Fibroblast of lung (primary cell): ENCODE data around the gene HMCN2. TPM values are rescaled to one million over a fixed set of nuclear protein-coding genes. Genes with fewer than 3 reads are reported as not detected.

Experiments
- DNase-seq, 2 donors: peaks; one replicate each; pipeline versions ENCODE4 v3.0.0 to v3.0.0-alpha.2; 2010; ENCODE audit warnings: low read depth in 2 of 2
- H2AFZ ChIP-seq: 2 replicates; pipeline ENCODE4 v1.5.1; 2012; ENCODE audit warnings: low read length, control low read depth, inconsistent platforms
- H3K27ac ChIP-seq: 2 replicates; pipeline ENCODE4 v1.5.1; 2011; ENCODE audit warnings: low read length, control low read depth; ENCODE audit not compliant: insufficient read depth
- H3K27me3 ChIP-seq: 2 replicates; pipeline ENCODE4 v1.5.1; 2011; ENCODE audit warnings: mild to moderate bottlenecking, low read length; ENCODE audit not compliant: control insufficient read depth, insufficient read depth
- H3K36me3 ChIP-seq: 2 replicates; pipeline ENCODE4 v1.5.1; 2011; ENCODE audit warnings: low read length; ENCODE audit not compliant: control insufficient read depth, insufficient read depth
- H3K4me1 ChIP-seq: 2 replicates; pipeline ENCODE4 v1.5.1; 2011; ENCODE audit warnings: low read length; ENCODE audit not compliant: control insufficient read depth, insufficient read depth; ENCODE audit errors: extremely low read depth
- H3K4me2 ChIP-seq: 2 replicates; pipeline ENCODE4 v1.5.1; 2011; ENCODE audit warnings: low read length, control low read depth; ENCODE audit not compliant: insufficient read depth; ENCODE audit errors: extremely low read depth
- H3K4me3 ChIP-seq, 4 experiments: fragments of 200-600 bp in 1 of 4; sonication (generic) in 1 of 4; replicated peaks in 1 of 4; 2 replicates each; pipeline ENCODE4 v1.5.1; 2011 to 2016; ENCODE audit warnings: low read length in 4 of 4, low read depth in 3 of 4, mild to moderate bottlenecking in 3 of 4, control low read depth in 2 of 4, inconsistent platforms in 1 of 4, mixed read lengths in 1 of 4; ENCODE audit not compliant: insufficient read depth in 1 of 4; ENCODE audit errors: control extremely low read depth in 1 of 4
- H3K79me2 ChIP-seq: 2 replicates; pipeline ENCODE4 v1.5.1; 2012; ENCODE audit warnings: mild to moderate bottlenecking, low read length, inconsistent platforms; ENCODE audit not compliant: control insufficient read depth, insufficient read depth
- H3K9ac ChIP-seq: 2 replicates; pipeline ENCODE4 v1.5.1; 2011; ENCODE audit warnings: mild to moderate bottlenecking, low read length, control low read depth; ENCODE audit not compliant: insufficient read depth
- H3K9me3 ChIP-seq: 2 replicates; pipeline ENCODE4 v1.5.1; 2012; ENCODE audit warnings: low read depth, low read length; ENCODE audit not compliant: control insufficient read depth, insufficient read depth
- H4K20me1 ChIP-seq: 2 replicates; pipeline ENCODE4 v1.5.1; 2011; ENCODE audit warnings: low read length; ENCODE audit not compliant: control insufficient read depth, insufficient read depth; ENCODE audit errors: extremely low read depth
- EZH2 ChIP-seq: IDR thresholded peaks from 2 replicates; pipeline ENCODE4 v1.5.1; 2012; ENCODE audit warnings: low read length, control low read depth, mild to moderate bottlenecking; ENCODE audit errors: missing control alignments
- polyA plus RNA-seq, 2 donors: library from polyadenylated mRNA; depleted of rRNA in 1 of 2; stranded (reverse) in 1 of 2; unstranded in 1 of 2; fragments of >200 nt; gene quantifications; 2 replicates each; pipeline ENCODE4 v1.2.1, GENCODE V29; 2011 to 2012; ENCODE audit warnings: missing spikeins in 1 of 2
- total RNA-seq: library from RNA; depleted of rRNA; stranded (reverse); fragments of >200 nt; gene quantifications from 2 replicates; pipeline ENCODE4 v1.2.1, GENCODE V29; 2014
- TF ChIP-seq, protein P1 (sequence below), 2 donors: IDR thresholded peaks in 1 of 2; conservative IDR thresholded peaks in 1 of 2; 1 replicate in 1 of 2; 2 replicates in 1 of 2; pipeline ENCODE4 v1.5.1; 2011 to 2012; ENCODE audit warnings: low read length in 2 of 2, control low read depth in 1 of 2, inconsistent platforms in 1 of 2, low read depth in 1 of 2, mild to moderate bottlenecking in 1 of 2

Gene HMCN2
- total and polyA plus RNA-seq, 2 donors (not counting 1 experiment from before 2014, with no cell fraction given), result under 0.01 TPM; not detected in 1

DNA sequence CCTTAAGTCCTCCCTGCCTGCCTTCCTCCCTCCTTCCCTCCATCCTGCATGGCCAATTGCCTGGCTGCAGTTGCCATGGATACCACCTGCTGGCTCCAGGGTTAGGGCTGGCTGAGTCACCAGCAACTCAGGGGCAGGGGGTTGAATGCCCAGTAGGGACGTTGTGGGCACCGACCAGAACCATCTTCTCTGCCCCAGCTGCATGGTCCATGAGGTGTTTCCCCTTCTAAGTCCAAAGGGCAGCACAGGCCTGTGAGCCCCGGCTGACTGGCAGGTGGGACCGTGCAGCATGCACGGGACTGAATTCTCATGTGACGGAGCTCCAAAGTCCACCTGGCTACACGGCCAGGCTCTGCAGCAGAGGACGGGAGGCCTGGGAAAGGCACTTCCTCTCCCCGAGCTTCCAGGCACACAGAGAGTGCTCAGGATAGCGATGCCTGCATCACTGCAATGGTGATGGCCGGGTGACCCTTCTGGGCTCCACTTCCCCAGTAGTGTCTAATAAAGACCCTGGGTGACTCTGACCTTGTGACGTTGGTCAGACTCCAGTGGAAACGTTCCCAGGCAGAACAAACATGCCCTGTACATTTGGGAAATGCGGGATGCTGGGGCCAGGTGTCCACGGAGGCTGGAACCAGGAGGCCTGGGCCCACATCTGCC, 184.9 kb downstream of the HMCN2 start:
- Histone ChIP-seq H3K9me3 (no peaks in the 10 kb centered on the region), H3K9ac (no peak overlapping the region), H3K4me3 (no peak overlapping the region), H3K27ac (no peak overlapping the region), H3K27me3 (no peaks in the 10 kb centered on the region), H2AFZ (no peak overlapping the region), H3K36me3 (no peaks in the 10 kb centered on the region), H3K79me2 (no peaks in the 10 kb centered on the region), H3K4me2 (no peak overlapping the region), H4K20me1 (no peaks in the 10 kb centered on the region), H3K4me1 (peaks cover 12% of the 10 kb centered on the region)
- no peak for DNase-seq
- no peak for TF ChIP-seq EZH2

DNA sequence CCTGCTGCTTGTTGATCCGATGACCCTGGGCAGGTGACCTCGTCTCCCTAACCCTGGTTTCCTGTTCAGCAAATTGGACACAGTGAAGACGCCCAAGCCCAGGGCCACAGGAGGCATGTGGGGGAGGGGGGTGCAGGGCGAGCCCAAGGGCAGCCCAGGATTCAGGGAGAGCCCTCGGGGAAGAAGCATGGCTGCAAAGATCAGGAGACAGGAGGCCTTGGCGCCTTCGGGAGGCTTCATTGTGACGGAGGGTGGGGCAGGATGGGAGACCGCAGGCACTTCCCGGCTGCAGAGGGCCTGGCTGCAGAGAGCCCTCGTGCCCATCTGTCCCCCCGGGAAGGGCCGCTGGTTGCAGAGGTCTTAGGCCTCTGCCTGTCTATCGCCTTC, 185.4 kb downstream of the HMCN2 start:
- Histone ChIP-seq H3K9me3 (no peaks in the 10 kb centered on the region), H2AFZ (no peak overlapping the region)

DNA sequence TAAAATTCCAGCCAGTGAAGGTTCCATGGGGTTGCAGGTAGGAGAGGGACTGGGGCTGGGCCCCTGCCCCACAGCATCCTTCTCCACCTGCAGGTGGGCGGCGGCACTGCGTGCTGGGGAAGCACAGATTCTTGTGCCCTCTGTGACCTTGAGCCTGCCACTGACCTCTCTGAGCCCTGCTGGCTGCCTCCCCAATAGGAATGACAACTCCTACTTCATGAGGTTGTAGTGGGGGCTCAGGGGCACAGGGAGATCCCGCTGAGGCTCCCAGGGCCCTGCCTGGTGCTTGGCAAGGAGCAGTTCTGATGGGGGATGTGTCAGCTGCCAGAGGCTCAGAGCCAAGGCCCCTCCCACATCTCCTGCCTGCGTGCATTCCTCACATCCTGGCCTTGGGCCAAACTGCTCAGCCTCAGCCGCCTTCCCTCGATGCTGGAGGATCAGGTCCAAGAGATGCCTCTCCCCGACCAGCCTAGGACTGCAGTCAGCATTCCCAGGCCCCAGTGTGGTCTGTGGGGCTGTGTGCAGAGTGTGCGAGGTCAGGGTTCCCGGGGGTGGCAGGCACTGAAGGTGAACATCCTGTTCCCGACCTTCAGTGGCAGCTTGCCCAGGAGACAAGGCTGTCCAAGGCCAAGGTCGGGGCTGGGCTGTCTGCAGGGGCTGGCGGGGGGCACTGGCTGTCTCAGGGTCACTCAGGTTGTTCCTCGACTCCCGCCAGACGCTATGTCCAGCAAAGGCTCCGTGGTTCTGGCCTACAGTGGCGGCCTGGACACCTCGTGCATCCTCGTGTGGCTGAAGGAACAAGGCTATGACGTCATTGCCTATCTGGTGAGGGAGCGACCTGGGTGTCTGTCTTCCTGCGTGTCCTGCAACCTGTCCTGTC, 186.2 kb downstream of the HMCN2 start:
- Histone ChIP-seq H3K9me3 (no peaks in the 10 kb centered on the region), H3K36me3 (no peaks in the 10 kb centered on the region), H3K4me1 (peaks cover 12% of the 10 kb centered on the region), H3K79me2 (no peaks in the 10 kb centered on the region), H4K20me1 (no peaks in the 10 kb centered on the region), H3K4me3 (no peak overlapping the region), H3K4me2 (peak overlapping the region; percentile 68), H3K27me3 (no peaks in the 10 kb centered on the region), H3K9ac (no peak overlapping the region), H3K27ac (no peak overlapping the region), H2AFZ (no peak overlapping the region)
- DNase-seq, result peak; percentile 93 to 95
- TF ChIP-seq, protein P1, sequence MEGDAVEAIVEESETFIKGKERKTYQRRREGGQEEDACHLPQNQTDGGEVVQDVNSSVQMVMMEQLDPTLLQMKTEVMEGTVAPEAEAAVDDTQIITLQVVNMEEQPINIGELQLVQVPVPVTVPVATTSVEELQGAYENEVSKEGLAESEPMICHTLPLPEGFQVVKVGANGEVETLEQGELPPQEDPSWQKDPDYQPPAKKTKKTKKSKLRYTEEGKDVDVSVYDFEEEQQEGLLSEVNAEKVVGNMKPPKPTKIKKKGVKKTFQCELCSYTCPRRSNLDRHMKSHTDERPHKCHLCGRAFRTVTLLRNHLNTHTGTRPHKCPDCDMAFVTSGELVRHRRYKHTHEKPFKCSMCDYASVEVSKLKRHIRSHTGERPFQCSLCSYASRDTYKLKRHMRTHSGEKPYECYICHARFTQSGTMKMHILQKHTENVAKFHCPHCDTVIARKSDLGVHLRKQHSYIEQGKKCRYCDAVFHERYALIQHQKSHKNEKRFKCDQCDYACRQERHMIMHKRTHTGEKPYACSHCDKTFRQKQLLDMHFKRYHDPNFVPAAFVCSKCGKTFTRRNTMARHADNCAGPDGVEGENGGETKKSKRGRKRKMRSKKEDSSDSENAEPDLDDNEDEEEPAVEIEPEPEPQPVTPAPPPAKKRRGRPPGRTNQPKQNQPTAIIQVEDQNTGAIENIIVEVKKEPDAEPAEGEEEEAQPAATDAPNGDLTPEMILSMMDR (conservative IDR thresholded peaks at IDR 0.05 in 1 of 2, IDR thresholded peaks at IDR 0.05 in 1 of 2; ENCODE audit: low read depth in 1 of 2, low read length in 2 of 2), result peak; percentile 39 to 61
- no peak for TF ChIP-seq EZH2

More for the DNA sequence above, 185.4 kb downstream of the HMCN2 start:
- H4K20me1 ChIP-seq, result no peaks in the 10 kb centered on the region
- H3K27me3 ChIP-seq, result no peaks in the 10 kb centered on the region
- H3K4me3 ChIP-seq, result no peak overlapping the region
- H3K27ac ChIP-seq, result no peak overlapping the region
- no peak overlapping the region for H3K4me2 ChIP-seq
- no peak overlapping the region for H3K9ac ChIP-seq
- DNase-seq, result no peak
- H3K4me1 ChIP-seq, result peaks cover 12% of the 10 kb centered on the region
- H3K36me3 ChIP-seq, result no peaks in the 10 kb centered on the region
- TF ChIP-seq, protein P1 (conservative IDR thresholded peaks at IDR 0.05 in 1 of 2, IDR thresholded peaks at IDR 0.05 in 1 of 2; ENCODE audit: low read depth in 1 of 2, low read length in 2 of 2), result no peak
- TF ChIP-seq EZH2, result no peak
- no peaks in the 10 kb centered on the region for H3K79me2 ChIP-seq
